Activated CD4-positive, alpha-beta T cell treated with anti-CD3 and anti-CD28 coated beads for 4 hours (primary cell): ENCODE data around the gene C6orf89.
"Not testable (repeated sequence)": the region's sequence is repeated elsewhere in the genome, so short reads cannot be mapped to it uniquely, and the experiment has no call there.

ENCODE experiments used
- DNase-seq, 2 donors: peaks; one replicate each; pipeline ENCODE4 v3.0.0-alpha.2; 2020

Gene C6orf89

DNA sequence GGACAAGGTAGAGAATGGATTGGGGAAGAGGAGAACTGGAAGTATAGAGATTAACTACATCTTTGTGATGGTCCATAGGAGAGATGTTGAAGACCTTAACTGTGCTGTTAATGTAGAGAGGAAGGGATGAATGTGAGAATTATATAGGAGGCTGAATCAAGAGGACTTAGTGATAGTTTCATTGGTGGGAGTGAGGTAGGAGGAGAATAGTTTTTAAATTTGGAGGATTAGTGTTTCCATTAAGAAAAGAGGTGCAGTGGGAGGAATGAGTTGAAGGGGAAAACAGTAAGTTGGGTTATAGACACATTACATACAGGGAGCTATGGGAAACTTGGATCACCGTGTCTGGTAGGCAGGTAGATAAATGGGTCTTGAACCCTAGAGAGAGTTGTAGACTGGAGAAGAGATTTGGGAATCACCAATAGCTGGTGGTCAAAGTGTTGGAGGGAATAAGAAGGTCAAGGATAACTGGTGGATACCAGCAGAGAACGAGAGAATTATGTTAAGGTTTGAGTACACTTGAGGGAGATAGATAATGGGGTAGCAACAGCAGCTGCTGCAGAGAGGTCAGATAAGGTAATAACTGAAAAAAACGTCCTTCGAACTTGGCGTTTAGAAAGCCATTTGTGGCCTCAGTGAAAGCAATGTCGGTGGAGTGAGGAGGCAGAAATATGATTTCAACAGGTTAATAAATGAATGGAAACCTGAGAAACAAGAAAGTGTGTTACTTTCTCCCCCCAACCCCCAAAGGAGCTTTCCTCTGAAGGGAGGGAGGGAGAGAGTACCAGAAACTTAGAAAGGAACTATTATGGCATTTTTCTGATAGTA, 3.1 kb downstream of the C6orf89 start:
- no peak for DNase-seq

DNA sequence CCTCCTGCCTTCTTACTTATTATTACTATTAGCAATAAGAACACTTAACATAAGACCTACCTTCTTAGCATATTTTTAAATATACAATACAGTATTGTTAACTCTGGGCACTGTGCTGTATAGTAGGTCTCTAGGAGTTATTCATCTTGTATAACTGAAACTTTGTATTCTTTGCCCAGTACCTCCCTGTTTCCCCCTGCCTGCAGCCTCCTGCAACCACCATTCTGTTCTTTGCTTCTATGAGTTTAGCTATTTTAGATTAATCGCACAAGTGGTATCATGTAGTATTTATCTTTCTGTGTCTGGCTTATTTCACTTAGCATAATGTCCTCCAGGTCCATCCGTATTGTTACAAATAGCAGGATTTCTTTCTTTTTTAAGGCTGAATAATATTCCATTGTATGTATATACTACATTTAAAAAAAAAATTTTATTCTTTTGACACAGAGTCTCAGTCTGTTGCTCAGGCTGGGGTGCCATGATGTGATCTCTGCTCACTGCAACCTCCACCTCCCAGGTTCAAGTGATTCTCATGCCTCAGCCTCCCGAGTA, 4.4 kb downstream of the C6orf89 start:
- no peak for DNase-seq

DNA sequence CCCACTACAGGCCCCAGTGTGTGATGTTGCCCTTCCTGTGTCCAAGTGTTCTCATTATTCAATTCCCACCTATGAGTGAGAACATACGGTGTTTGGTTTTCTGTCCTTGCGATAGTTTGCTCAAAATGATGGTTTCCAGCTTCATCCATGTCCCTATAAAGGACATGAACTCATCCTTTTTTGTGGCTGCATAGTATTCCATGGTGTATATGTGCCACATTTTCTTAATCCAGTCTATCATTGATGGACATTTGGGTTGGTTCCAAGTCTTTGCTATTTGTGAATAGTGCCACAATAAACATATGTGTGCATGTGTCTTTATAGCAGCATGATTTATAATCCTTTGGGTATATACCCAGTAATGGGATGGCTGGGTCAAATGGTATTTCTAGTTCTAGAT, 5.4 kb downstream of the C6orf89 start:
- DNase-seq: not testable (repeated sequence)

DNA sequence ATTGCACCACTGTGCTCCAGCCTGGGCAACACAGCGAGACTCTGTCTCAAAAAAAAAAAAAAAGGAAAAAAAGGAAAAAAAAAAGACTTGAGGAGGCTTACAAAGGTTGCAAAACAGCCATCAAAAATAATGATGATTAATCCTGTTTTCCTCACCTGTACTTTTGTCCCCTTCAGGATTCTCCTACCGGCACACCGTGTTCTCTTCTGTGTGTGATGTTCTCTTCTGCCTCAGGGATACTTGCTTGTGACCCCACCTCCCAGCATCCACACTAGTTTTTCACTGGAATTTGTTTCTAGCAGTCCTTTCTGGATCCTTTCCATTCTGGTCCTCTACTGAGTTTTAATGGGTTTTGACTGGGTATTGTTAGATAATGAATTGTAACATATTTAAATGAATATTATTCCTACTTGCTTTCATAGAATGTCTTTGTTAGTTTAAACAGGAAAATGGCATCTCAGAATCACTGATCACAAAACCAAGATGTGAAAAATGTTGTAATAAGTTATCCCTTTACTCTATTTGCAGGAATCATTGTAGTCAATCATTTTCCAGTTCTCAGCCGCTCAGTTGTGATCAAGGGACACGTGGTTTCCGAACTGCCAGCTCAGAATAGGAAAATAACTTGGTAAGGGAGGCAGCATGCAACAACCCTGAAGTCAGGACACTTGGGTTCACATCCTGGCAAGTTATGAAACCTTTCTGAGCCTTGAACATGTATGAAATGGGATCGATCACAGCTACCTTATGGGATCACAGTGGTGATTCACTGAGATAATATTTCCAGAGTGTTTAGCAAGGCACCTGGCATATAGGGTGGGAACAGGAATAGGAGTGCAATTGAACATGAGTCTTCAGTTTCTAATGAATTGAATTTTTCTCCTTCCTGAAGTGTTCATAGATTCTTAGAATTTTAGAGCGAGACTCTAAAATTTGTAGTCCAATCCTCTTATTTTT, 8.5 kb downstream of the C6orf89 start:
- DNase-seq: no peak

DNA sequence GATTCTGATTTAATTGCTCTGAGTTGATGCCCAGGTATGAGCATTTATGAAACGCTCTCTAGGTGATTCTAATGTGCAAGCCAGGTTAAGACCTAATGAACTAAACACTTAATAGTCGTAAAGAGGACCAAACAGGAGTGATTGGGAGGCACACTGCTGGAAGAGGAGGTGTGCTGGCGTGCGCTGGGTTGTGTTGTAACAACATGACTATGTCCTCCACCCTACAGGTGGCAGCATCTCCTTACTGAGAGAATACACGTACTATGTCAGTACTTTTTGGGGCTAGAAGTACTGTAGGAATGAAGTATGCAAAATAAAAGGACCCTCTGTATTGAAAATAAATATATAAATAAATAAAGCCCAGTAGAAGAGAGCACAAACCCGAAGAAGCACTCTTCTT, 11.9 kb downstream of the C6orf89 start:
- peak in 1 of 2 donors; percentile 18 for DNase-seq

DNA sequence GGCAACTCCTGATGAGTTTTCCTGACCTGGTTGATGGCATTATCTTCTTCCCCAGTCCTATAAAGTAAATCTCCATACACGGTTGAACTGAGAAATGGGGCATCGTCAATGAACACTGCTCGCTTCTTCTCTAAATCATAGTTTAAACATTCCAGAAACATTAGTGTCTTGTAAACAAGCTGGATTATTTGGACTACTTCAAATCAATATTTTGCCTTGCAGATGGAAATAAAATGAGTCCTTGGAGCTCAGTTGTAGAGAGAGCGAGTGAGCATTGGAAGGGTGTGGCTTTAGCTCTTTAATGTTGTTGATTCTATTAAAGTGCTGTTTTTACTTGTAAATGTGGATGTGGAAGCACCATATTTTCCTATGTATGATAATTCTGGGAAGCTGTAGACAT, 18.4 kb downstream of the C6orf89 start:
- no peak for DNase-seq

DNA sequence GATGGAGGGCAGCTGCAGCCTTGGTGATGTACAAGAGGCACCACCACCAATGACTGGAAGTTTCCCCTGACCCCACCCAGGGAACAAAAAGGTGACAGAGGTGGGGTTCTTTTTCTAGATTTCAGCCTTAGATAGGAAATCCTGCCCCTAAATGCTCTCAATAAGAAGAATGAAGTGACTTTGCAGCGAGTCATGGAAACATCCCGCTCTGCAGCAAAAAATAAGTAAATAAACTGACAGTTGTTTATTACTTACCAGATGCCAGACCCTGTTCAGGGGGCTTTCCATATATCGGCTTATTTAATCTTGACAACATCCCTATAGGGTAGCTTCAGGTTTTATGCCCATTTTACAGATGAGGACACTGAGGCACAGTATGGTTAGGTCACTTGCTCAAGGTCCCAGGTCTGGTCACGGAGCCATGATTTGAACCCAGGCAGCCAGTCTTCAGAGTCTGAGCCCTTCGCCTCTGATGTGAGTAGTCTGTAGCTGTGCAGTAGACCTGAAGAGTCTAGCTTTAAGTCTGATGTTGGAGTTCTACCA, 19.2 kb downstream of the C6orf89 start:
- no peak for DNase-seq

DNA sequence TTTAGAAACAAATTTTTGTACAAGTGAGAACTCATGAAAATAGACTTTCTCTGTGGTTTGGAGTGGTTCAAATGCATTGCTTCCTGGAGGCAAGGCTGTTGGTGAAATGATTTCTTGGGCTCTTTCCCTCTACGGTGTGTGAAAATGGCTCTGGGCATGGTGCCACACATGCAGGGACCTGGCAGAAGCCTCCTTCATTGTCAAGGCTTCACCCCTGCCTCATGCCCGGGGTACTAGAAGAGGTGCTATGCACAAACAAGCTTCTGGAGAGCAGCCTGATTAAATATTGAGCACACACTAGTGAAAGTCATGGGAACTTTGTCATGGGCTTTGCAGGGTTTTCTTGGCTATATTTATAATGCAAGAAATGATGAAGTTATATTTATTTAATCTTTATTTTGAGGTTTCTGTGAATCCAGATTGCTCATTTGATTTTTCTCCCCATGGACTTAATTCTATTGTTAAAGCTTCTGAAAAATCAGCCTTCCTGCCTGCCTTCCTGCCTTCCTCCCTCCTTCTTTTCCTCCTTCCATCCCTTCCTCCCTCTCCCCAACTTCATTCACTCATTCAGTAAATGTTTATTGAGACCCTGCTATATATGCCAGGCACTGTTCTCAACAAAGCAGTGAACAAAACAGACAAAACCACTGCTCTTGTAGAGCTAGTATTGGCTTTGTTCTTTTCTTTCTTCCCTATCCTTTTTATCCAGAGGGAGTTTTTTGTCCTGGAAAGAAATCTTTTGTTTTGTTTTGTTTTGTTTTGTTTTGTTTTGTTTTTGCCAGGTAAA, 21.0 kb downstream of the C6orf89 start:
- no peak for DNase-seq

DNA sequence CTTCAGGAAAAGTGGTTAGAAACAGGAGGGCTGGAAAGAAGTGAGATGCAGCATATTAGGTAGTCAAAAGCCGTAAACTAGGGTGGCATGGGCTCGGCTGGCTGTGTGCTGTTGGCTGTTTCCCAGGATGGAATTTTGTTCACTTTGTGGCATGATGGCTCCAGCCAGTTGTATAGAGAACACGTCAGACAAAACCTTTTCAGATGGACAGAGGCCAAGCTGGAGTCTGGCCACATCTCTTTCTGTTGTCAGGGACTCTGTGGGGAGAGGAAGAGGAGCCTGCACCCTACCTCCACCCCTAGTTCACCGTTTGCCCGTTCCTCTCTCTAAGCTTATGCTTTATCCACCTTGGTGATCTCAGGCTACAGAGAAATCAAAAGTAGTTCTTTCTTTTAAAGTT, 22.0 kb downstream of the C6orf89 start:
- DNase-seq: no peak

DNA sequence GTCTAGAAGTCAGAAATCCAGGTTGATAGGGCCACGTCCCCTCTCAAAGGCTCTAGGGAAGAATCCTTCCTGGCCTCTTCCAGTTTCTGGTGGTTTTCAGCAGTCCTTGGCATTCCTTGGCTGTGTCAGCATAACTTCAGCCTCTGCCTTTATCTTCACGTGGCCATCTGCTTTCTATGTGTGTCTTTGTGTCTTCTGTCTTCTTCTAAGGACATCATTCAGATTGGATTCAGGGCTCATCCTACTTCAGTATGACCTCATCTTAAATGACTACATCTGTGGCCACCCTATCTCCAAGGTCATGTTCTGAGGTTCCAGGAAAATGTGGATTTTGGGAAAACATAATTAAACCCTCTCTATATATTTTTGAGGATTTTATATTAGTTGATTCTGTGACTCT, 23.0 kb downstream of the C6orf89 start:
- DNase-seq: no peak

DNA sequence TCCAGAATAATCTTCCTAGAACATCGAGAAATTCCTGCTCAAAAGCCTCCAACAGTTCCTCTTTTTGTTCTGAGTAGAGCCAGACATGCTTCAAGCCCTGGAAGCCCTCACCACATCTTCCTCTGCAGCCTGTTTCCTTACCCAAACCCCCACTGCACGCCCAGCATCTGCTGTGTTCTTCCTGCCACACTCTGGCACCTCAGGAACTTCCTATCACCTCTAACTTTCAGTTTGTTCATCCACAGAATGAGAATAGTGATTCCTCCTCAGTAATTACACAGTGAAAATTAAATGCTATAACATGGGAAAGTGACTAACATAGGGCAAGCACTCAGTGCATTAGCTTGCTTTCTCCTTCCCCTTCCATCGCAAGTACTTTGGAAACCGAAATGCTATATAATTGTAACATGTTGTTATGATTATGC, 26.3 kb downstream of the C6orf89 start:
- DNase-seq: peak; percentile 7 to 17

DNA sequence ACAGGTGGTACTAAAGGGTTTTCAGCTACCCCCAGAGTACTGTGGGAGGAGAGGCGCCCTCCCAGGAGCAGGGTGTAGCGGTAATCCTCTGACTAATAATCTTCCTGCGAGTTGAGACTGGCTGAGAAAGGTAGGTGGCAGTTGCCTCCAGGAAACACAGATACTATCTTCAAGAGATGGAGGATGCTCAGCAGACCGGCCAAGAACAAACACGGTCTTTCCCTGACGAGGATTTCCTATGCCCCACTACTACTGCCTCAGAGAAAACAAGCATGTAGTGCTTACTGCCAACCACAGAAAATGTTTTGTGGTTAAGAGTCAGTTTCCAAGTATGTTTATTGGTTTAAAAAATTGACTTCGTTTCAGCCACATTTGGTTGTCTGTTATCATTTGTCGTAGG, 26.8 kb downstream of the C6orf89 start:
- DNase-seq: peak; percentile 60 to 65

DNA sequence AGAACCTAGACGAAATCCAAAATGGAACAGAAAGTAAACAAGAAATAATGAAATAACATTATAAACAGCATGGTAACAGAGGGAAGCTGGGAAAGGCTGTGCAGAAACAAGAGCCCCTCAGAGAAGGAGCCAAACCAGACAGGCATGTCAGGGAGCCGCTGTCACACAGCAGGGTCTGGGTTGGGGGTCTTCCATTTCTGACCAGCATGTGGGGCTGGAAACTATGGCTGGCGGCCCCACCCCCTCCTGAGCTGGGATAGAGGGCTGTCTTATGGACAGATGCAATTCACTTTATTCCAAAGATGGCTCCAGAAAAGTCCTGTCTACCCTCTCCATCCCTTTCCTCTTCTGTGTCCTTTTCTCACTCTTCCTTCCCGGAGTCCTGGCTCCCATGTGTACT, 27.3 kb downstream of the C6orf89 start:
- DNase-seq: no peak

DNA sequence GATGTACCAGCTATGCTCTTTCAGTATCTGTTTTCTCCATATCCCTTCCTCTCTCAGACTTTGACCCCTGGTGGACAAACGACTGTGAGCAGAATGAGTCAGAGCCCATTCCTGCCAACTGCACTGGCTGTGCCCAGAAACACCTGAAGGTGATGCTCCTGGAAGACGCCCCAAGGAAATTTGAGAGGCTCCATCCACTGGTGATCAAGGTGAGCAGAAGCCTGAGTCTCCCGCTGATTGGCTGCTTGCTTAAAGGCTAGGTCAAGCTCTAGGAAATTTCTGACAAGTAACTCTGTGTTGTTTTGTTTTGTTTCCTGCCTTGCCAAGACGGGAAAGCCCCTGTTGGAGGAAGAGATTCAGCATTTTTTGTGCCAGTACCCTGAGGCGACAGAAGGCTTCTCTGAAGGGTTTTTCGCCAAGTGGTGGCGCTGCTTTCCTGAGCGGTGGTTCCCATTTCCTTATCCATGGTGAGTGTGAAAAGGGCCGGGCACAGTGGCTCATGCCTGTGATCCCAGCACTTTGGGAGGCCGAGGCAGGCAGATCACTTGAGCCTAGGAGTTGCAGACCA, 28.6 kb downstream of the C6orf89 start:
- DNase-seq: peak; percentile 18 to 26

DNA sequence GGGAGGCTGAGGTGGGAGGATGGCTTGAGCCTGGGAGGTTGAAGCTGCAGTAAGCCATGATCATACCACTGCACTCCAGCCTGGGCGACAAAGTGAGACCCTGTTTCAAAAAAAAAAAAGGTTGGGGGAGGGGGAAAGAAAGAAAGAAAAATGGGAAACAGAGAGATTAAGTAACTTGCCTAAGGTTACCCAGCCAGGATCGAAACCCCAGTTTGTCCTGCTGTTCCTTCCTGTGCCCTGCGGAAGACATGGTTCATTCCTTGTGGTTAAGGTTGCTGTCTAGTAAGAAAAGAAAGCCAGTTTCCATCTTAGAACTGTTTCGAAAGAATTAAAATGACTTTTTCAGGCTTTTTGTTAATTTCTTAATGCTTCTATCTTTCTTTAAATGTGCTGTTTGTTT, 29.8 kb downstream of the C6orf89 start:
- DNase-seq: no peak

DNA sequence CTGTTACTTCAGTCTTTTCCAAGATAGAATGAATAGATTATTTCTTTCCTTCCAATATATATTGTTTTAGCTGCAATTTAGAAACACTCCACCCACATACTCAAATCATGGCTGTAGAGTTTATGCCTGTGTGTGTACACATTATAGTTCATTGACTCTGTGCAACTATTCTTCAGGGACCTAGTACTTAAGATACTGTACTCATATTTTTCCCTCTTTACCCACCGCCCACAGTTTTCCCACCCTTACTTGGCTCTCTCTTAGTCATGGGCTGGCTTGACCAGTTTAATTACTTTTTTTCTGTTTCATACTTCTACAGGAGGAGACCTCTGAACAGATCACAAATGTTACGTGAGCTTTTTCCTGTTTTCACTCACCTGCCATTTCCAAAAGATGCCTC, 30.4 kb downstream of the C6orf89 start:
- no peak for DNase-seq

DNA sequence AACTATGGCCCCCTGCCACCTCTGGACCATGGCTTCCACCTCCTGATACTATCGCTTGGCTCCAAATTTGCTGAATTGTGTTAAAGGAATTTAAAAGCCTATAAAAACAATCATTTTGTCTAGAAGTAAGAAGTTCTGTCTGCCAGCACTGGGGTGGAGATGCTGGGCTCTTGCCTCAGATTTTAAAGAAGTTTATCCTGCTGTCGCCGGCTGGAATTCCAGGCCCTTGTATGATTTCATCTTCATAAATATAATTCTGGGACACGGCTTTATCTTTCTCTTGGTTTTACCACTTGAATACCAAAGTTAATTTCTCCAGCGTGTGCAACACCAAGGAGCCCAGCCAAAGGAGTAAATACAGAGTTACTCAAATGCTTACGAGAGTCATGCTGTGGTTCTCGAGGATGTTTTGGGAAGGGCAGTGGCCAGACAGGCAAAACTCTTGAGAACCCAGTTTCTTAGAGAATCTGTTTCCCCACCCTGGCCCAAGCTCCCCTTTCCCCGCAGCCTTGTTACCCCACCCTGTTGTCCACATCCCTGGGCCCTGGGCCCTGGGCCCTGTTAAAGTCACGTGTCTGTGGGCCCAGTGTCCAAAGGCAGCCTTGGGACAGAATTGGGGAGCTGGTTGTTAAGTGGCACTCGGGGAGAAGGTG, 31.9 kb downstream of the C6orf89 start:
- DNase-seq: no peak

DNA sequence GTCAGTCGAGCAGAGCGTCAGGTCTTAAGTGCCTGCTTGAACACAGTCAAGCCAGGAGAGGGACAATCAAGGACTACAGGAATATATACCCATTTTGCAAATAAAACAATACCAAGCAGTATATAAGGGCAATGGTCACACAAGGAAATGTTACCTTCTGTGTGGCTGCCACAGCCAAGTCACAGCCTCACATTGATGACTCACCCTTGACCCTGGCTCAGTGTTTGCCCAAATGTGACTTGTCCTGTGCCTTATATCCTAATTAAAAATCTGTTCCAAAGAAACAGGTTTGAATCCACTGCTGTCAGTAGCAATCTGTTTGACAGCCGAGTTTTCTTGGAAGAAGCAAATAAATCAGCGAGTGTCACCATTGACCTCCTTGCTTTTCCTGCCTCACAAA, 34.3 kb downstream of the C6orf89 start:
- no peak for DNase-seq

DNA sequence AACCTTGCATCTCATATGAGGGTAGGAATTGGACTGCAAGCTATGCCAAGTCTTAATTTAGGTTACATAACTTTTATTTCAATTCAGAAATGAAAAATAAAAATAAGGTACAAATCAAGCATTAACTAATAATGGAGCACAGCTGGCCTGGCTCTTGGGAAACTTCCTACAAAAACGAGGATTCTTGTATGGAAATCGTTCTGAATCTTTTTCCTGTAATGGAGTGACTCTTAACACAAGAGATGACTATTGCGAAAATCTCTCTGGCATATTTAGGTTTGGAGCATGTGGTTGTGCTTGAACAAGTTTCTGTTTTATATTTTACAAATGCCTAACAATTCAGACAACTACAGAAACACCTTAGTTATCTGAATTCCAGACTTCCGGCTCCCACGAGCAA, 34.8 kb downstream of the C6orf89 start:
- DNase-seq: no peak

DNA sequence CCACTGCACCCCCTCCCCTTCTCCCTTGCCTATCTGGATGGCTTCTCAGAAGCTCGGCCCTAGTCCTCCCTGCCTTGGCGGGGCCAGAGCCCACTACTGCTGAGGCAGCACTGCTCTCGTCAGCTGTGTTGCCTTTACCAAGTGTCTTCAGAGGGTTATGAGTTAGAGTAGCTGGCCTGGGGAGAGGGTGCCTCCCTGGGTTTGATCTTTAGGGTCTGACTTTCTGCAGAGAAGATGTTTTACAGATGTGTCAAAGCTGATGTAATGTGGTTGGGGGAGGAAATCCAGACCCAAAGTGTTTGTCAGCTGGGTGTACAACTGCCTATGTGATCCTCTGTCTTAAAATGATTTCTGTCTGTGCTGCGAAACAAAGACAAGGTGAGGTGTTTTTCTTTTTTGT, 38.4 kb downstream of the C6orf89 start:
- no peak for DNase-seq

DNA sequence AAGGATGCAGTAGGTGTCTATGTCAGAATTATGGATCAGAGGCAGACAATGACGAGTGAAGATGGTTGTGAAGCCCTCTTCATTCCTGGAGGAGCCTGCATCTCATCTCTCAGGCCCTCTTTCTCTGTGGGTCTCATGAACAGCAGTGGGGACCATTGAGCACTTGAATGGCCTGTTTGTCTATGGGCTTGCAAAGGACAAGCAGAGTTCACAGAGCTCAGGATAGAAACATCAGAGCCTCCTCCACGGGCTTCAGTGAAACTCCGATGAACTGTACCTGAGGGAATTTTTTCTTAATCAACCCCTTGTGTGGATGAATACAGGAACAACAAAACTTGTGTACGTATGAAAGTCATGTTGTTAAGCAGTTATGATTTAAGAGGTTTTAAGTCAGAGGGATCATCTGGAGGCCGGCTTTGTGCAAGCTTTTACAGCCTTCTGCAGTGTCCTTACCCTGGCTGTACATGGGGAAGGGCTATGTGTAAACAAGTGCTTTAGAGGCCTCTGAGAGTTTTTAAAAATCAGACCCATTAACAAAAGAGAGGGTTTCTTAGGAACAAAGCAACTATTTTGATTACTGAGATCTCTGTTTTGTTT, 39.1 kb downstream of the C6orf89 start:
- no peak for DNase-seq
